ENCODE measurements around the gene DET1. TPM values are rescaled to one million over a fixed set of nuclear protein-coding genes. Genes with fewer than 3 reads are reported as not detected.

DET1 gene
- total and polyA plus RNA-seq, 2 donors (not counting 1 experiment from before 2014, with no cell fraction given): 6.7 to 10.1 TPM

- H3K4me2 ChIP-seq (replicated peaks; ENCODE audit: low read depth, low read length, poor library complexity, severe bottlenecking): no peak overlapping the region
- no peaks in the 10 kb centered on the region for H3K79me2 ChIP-seq (ENCODE audit: control insufficient read depth, insufficient read depth, low read length)
- TF ChIP-seq CTCF (IDR thresholded peaks at IDR 0.05): no peak
- TF ChIP-seq EZH2 (IDR thresholded peaks at IDR 0.05; ENCODE audit: borderline replicate concordance, insufficient read depth, low read depth, low read length, poor library complexity, severe bottlenecking): no peak
- Mint-ChIP-seq H3K27ac (no peak overlapping the region), H3K9me3 (ENCODE audit: insufficient read depth) (no peaks in the 10 kb centered on the region), H3K4me1 (no peaks in the 10 kb centered on the region), H3K4me3 (no peak overlapping the region), H3K27me3 (no peaks in the 10 kb centered on the region)
- no peak overlapping the region for H3K9ac ChIP-seq (ENCODE audit: low read length)
- H3K4me3 ChIP-seq (ENCODE audit: control extremely low read depth in 1 of 5, extremely low read depth in 1 of 5, insufficient read depth in 1 of 5, low read depth in 2 of 5, low read length in 4 of 5): no peak overlapping the region
- H2AFZ ChIP-seq (ENCODE audit: insufficient read depth, low read depth, low read length, poor library complexity, severe bottlenecking): no peak overlapping the region
- intact Hi-C loops (cut with micrococcal nuclease): no loop called here
- DNase-seq (no peak), ATAC-seq (ENCODE audit: low read depth) (no peak)
- POLR2A ChIA-PET: no interaction called here
- 87% methylated on average over 9 of the region's 10 CpGs for WGBS (ENCODE audit: insufficient coverage)
- no peaks in the 10 kb centered on the region for H3K4me1 ChIP-seq (ENCODE audit: control insufficient read depth in 2 of 2, insufficient read depth in 2 of 2, low read length in 2 of 2)
- H3K27me3 ChIP-seq (replicated peaks in 1 of 4; ENCODE audit: control extremely low read depth in 1 of 4, control insufficient read depth in 3 of 4, insufficient read depth in 4 of 4, low read length in 3 of 4): no peaks in the 10 kb centered on the region
- H3K9me3 ChIP-seq (ENCODE audit: control extremely low read depth in 1 of 3, control insufficient read depth in 2 of 3, insufficient read depth in 1 of 3, low read length in 2 of 3): no peaks in the 10 kb centered on the region
- no peaks in the 10 kb centered on the region for H3K36me3 ChIP-seq (replicated peaks in 1 of 2; ENCODE audit: control extremely low read depth in 1 of 2, control insufficient read depth in 1 of 2, extremely low read depth in 1 of 2, insufficient read depth in 2 of 2, low read length in 1 of 2)
- no peak overlapping the region for H3K27ac ChIP-seq (ENCODE audit: low read length in 2 of 2)
- no peaks in the 10 kb centered on the region for H4K20me1 ChIP-seq (ENCODE audit: control insufficient read depth, insufficient read depth, low read length, poor library complexity, severe bottlenecking)
- CTCF ChIA-PET: no interaction called here
Observed at GRCh38 chr15:88493844-88494243, 52.6 kb downstream of the DET1 start.

- no peaks in the 10 kb centered on the region for H3K4me1 ChIP-seq (ENCODE audit: control insufficient read depth in 2 of 2, insufficient read depth in 2 of 2, low read length in 2 of 2)
Observed at GRCh38 chr15:88491158-88491557, 55.3 kb downstream of the DET1 start.

More at GRCh38 chr15:88491158-88491557, 55.3 kb downstream of the DET1 start:
- no peaks in the 10 kb centered on the region for H3K4me1 Mint-ChIP-seq
- DNase-seq (no peak), ATAC-seq (ENCODE audit: low read depth) (no peak)
- 79% methylated on average over 10 of the region's 10 CpGs for WGBS (ENCODE audit: insufficient coverage)
- H2AFZ ChIP-seq (ENCODE audit: insufficient read depth, low read depth, low read length, poor library complexity, severe bottlenecking): no peak overlapping the region
- H3K4me2 ChIP-seq (replicated peaks; ENCODE audit: low read depth, low read length, poor library complexity, severe bottlenecking): no peak overlapping the region
- no peak for TF ChIP-seq CTCF (IDR thresholded peaks at IDR 0.05)
- TF ChIP-seq EZH2 (IDR thresholded peaks at IDR 0.05; ENCODE audit: borderline replicate concordance, insufficient read depth, low read depth, low read length, poor library complexity, severe bottlenecking): no peak
- H3K4me3 Mint-ChIP-seq: no peak overlapping the region
- no peaks in the 10 kb centered on the region for H3K36me3 ChIP-seq (replicated peaks in 1 of 2; ENCODE audit: control extremely low read depth in 1 of 2, control insufficient read depth in 1 of 2, extremely low read depth in 1 of 2, insufficient read depth in 2 of 2, low read length in 1 of 2)
- intact Hi-C loops (cut with micrococcal nuclease): no loop called here
- H3K27ac ChIP-seq (ENCODE audit: low read length in 2 of 2): no peak overlapping the region
- H3K9ac ChIP-seq (ENCODE audit: low read length): no peak overlapping the region
- no peaks in the 10 kb centered on the region for H3K79me2 ChIP-seq (ENCODE audit: control insufficient read depth, insufficient read depth, low read length)
- ChIA-PET CTCF (no interaction called here), POLR2A (no interaction called here)
- H3K4me3 ChIP-seq (ENCODE audit: control extremely low read depth in 1 of 5, extremely low read depth in 1 of 5, insufficient read depth in 1 of 5, low read depth in 2 of 5, low read length in 4 of 5): no peak overlapping the region
- no peaks in the 10 kb centered on the region for H3K9me3 ChIP-seq (ENCODE audit: control extremely low read depth in 1 of 3, control insufficient read depth in 2 of 3, insufficient read depth in 1 of 3, low read length in 2 of 3)
- no peaks in the 10 kb centered on the region for H4K20me1 ChIP-seq (ENCODE audit: control insufficient read depth, insufficient read depth, low read length, poor library complexity, severe bottlenecking)
- H3K27me3 Mint-ChIP-seq: no peaks in the 10 kb centered on the region
- no peaks in the 10 kb centered on the region for H3K9me3 Mint-ChIP-seq (ENCODE audit: insufficient read depth)
- no peaks in the 10 kb centered on the region for H3K27me3 ChIP-seq (replicated peaks in 1 of 4; ENCODE audit: control extremely low read depth in 1 of 4, control insufficient read depth in 3 of 4, insufficient read depth in 4 of 4, low read length in 3 of 4)
- no peak overlapping the region for H3K27ac Mint-ChIP-seq
